ENCODE results near the gene PNPLA6.

The PNPLA6 gene

DNA sequence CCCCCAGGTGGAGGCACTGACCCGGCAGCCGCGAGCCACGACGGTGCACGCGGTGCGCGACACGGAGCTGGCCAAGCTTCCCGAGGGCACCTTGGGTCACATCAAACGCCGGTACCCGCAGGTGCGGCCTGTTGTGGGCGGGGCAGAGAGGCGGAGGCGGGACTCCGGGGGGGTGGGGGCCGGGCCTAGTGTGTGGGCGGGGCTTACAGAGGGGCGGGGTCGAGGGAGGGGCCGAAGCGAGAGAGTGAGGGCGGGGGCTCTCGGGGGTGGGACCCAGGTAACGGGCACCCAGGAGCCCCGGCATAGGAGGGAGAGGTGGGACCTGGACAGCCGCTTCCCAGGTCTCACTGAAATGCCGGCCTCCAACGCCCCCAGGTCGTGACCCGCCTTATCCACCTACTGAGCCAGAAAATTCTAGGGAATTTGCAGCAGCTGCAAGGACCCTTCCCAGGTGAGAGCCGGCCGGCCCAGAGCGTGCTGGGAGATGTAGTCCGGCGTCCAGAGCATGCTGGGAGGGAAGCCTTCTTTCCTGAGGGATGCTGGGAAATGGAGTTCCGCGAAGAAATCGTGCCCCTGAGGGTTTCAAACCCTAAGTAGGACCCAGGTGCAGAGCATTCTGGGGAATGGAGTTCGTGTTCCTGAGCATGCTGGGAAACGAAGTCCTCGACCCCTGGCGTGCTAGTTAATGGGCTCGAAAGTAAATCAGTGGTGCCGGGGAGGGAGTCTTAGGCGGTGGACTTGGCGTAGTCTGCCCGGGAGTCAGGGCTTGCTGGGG lies 15.7 kb downstream of the PNPLA6 start:
- H3K4me3 ChIP-seq (ENCODE audit: low read depth, low read length) = no peak overlapping the region
- TF ChIP-seq, protein P1, sequence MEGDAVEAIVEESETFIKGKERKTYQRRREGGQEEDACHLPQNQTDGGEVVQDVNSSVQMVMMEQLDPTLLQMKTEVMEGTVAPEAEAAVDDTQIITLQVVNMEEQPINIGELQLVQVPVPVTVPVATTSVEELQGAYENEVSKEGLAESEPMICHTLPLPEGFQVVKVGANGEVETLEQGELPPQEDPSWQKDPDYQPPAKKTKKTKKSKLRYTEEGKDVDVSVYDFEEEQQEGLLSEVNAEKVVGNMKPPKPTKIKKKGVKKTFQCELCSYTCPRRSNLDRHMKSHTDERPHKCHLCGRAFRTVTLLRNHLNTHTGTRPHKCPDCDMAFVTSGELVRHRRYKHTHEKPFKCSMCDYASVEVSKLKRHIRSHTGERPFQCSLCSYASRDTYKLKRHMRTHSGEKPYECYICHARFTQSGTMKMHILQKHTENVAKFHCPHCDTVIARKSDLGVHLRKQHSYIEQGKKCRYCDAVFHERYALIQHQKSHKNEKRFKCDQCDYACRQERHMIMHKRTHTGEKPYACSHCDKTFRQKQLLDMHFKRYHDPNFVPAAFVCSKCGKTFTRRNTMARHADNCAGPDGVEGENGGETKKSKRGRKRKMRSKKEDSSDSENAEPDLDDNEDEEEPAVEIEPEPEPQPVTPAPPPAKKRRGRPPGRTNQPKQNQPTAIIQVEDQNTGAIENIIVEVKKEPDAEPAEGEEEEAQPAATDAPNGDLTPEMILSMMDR (IDR thresholded peaks at IDR 0.05; ENCODE audit: low read depth, low read length) = no peak

DNA sequence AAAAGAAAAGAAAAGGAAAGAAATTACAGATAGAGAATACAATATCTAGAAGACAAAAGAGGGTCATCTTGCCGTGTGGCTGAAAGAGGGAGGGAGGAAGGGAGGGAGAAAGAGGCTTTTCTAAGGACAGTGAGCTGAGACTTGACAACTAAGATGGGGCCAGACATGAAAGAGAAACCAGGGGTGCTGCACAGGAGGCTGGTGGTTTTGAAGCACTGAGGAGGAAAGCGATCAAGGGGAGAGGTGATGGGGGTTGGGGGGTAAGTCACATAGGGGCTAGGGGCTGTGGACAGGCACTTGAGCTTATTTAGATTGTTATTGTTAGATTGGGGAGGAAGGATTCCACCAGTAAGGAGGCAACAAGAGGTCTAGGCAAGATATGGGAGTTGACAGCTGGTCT lies 17.3 kb downstream of the PNPLA6 start:
- TF ChIP-seq, protein P1 (IDR thresholded peaks at IDR 0.05; ENCODE audit: low read depth, low read length) = no peak
- no peak overlapping the region for H3K4me3 ChIP-seq (ENCODE audit: low read depth, low read length)

DNA sequence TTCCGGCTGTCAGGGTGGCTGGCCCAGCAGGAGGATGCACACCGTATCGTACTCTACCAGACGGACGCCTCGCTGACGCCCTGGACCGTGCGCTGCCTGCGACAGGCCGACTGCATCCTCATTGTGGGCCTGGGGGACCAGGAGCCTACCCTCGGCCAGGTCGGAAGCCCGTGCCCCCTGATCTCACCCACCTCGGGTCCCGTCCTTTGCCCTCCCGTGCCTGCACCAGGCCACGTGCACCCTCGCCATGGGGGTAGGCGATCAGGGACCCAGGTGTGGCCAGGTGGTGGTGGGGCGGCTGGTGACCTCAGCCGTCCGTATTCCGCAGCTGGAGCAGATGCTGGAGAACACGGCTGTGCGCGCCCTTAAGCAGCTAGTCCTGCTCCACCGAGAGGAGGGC lies 19.0 kb downstream of the PNPLA6 start:
- H3K4me3 ChIP-seq (ENCODE audit: low read depth, low read length) = no peak overlapping the region
- TF ChIP-seq, protein P1 (IDR thresholded peaks at IDR 0.05; ENCODE audit: low read depth, low read length) = no peak

DNA sequence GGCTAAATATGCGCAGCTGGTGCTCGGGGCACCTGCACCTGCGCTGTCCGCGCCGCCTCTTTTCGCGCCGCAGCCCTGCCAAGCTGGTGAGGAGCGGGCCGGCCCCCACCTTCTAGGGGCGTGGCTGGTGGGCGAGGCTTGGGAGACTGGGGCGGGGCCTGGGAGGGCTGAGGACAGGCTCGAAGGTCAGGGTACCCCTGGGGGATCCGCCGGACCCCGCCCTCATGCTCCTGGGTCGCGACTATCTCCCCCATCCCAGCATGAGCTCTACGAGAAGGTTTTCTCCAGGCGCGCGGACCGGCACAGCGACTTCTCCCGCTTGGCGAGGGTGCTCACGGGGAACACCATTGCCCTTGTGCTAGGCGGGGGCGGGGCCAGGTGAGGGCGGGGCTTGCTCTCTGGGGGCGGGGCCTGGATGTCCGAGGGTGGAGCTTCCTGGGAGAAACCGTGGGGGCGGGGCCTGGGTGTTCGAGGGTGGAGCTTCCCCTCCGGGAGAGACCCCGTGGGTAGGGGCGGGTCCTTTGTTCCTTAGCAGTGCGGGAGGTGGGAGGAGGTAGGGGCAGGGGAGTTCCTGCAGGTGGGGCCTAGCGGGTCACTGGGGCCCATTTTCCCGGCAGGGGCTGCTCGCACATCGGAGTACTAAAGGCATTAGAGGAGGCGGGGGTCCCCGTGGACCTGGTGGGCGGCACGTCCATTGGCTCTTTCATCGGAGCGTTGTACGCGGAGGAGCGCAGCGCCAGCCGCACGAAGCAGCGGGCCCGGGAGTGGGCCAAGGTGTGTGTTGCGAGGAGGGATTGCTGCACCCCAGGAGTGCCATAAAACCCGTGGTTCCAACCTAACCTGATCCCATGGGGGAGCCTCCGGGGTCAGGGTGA lies 19.7 kb downstream of the PNPLA6 start:
- no peak overlapping the region for H3K4me3 ChIP-seq (ENCODE audit: low read depth, low read length)
- TF ChIP-seq, protein P1 (IDR thresholded peaks at IDR 0.05; ENCODE audit: low read depth, low read length) = no peak

DNA sequence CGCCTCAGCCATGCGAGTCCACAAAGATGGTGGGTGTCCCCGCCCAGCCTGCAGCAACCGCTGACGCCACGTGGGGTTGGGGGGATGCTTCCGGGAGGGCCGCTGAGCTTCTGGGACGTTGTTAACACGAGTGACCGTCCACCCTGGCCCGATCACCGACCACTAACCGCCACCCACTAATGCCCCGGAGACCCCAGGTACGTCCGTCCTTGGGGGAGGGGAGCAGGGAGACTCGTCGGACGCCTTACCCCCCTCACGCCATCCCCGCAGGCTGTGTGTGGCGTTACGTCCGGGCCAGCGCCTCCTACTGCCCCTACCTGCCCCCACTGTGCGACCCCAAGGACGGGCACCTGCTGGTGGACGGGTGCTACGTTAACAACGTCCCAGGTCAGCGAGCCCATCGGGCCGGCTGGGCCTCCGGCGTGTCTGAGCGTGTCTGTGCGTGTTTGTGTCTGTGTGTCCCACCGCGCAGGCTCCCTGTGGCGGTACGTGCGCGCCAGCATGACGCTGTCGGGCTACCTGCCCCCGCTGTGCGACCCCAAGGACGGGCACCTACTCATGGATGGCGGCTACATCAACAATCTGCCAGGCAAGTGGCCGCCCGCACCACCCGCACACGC lies 21.3 kb downstream of the PNPLA6 start:
- H3K4me3 ChIP-seq (ENCODE audit: low read depth, low read length) = no peak overlapping the region
- TF ChIP-seq, protein P1 (IDR thresholded peaks at IDR 0.05; ENCODE audit: low read depth, low read length) = no peak

DNA sequence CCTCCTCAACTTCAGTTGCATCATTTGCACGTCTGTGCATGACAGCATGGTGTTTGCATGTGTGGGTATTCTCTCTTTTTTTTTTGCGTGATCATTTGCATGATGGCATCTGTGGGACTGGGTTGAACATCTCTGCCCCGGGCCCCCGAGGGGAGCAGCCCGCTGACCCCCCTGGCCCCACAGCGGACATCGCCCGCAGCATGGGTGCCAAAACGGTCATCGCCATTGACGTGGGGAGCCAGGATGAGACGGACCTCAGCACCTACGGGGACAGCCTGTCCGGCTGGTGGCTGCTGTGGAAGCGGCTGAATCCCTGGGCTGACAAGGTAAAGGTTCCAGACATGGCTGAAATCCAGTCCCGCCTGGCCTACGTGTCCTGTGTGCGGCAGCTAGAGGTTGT lies 23.1 kb downstream of the PNPLA6 start:
- H3K4me3 ChIP-seq (ENCODE audit: low read depth, low read length) = no peak overlapping the region
- TF ChIP-seq, protein P1 (IDR thresholded peaks at IDR 0.05; ENCODE audit: low read depth, low read length) = no peak
